Measurements from ENCODE around the gene KLK1. TPM values are rescaled to one million over a fixed set of nuclear protein-coding genes. Genes with fewer than 3 reads are reported as not detected.
"Not testable (repeated sequence)": the region's sequence is repeated elsewhere in the genome, so short reads cannot be mapped to it uniquely, and the experiment has no call there.

KLK1 gene
- total RNA-seq, 1 donor: not detected

GRCh38 chr19:50777261-50777660, 46.3 kb downstream of the KLK1 start:
- H3K4me3 ChIP-seq (ENCODE audit: low read length): no peak overlapping the region
- peaks cover 52% of the 10 kb centered on the region for H3K27me3 ChIP-seq (ENCODE audit: insufficient read depth, low read length)
- no peaks in the 10 kb centered on the region for H3K4me1 ChIP-seq (ENCODE audit: insufficient read depth, low read length)
- H3K9me3 ChIP-seq (ENCODE audit: low read depth, low read length): no peaks in the 10 kb centered on the region

GRCh38 chr19:50776131-50776530, 47.5 kb downstream of the KLK1 start:
- no peaks in the 10 kb centered on the region for H3K4me1 ChIP-seq (ENCODE audit: insufficient read depth, low read length)

GRCh38 chr19:50773454-50773853, 50.1 kb downstream of the KLK1 start:
- H3K9me3 ChIP-seq (ENCODE audit: low read depth, low read length); H3K4me3 ChIP-seq (ENCODE audit: low read length); H3K4me1 ChIP-seq (ENCODE audit: insufficient read depth, low read length): not testable (repeated sequence)
- H3K27me3 ChIP-seq (ENCODE audit: insufficient read depth, low read length): peaks cover 26% of the 10 kb centered on the region

More at GRCh38 chr19:50776131-50776530, 47.5 kb downstream of the KLK1 start:
- Histone ChIP-seq H3K27me3 (ENCODE audit: insufficient read depth, low read length) (peaks cover 51% of the 10 kb centered on the region), H3K9me3 (ENCODE audit: low read depth, low read length) (no peaks in the 10 kb centered on the region), H3K4me3 (ENCODE audit: low read length) (no peak overlapping the region)

GRCh38 chr19:50772912-50773311, 50.7 kb downstream of the KLK1 start:
- peaks cover 21% of the 10 kb centered on the region for H3K27me3 ChIP-seq (ENCODE audit: insufficient read depth, low read length)
- not testable (repeated sequence) for H3K9me3 ChIP-seq (ENCODE audit: low read depth, low read length); H3K4me3 ChIP-seq (ENCODE audit: low read length); H3K4me1 ChIP-seq (ENCODE audit: insufficient read depth, low read length)

GRCh38 chr19:50772476-50772875, 51.1 kb downstream of the KLK1 start:
- no peaks in the 10 kb centered on the region for H3K4me1 ChIP-seq (ENCODE audit: insufficient read depth, low read length)
- H3K9me3 ChIP-seq (ENCODE audit: low read depth, low read length): no peaks in the 10 kb centered on the region
- H3K27me3 ChIP-seq (ENCODE audit: insufficient read depth, low read length): peaks cover 16% of the 10 kb centered on the region
- H3K4me3 ChIP-seq (ENCODE audit: low read length): no peak overlapping the region

GRCh38 chr19:50770888-50771287, 52.7 kb downstream of the KLK1 start:
- Histone ChIP-seq H3K9me3 (ENCODE audit: low read depth, low read length) (no peaks in the 10 kb centered on the region), H3K27me3 (ENCODE audit: insufficient read depth, low read length) (peaks cover 3% of the 10 kb centered on the region), H3K4me3 (ENCODE audit: low read length) (no peak overlapping the region), H3K4me1 (ENCODE audit: insufficient read depth, low read length) (no peaks in the 10 kb centered on the region)

- not testable (repeated sequence) for H3K4me3 ChIP-seq (ENCODE audit: low read length); H3K27me3 ChIP-seq (ENCODE audit: insufficient read depth, low read length); H3K9me3 ChIP-seq (ENCODE audit: low read depth, low read length); H3K4me1 ChIP-seq (ENCODE audit: insufficient read depth, low read length)
Observed at GRCh38 chr19:50770164-50770563, 53.4 kb downstream of the KLK1 start, which contains the start of gene GPR32. TSS of gene GPR32 (plus strand) at chr19:50770464. CDS start at chr19:50770601, 137 bp downstream.

Other genes with a start within 250 kb of the KLK1 start
- gene SYT3, start 183.9 kb downstream of the KLK1 start, total RNA-seq: not detected
- gene C19orf81, start 174.3 kb downstream of the KLK1 start, total RNA-seq: not detected
- 0.21 TPM for gene SHANK1, start 104.0 kb downstream of the KLK1 start, total RNA-seq
- 3.8 TPM for gene CLEC11A, start 100.4 kb downstream of the KLK1 start, total RNA-seq
- gene GPR32, start 53.3 kb downstream of the KLK1 start, total RNA-seq: not detected
- gene ACP4, start 33.4 kb downstream of the KLK1 start, total RNA-seq: not detected
- not detected for gene KLK15, start 9.8 kb upstream of the KLK1 start, total RNA-seq
- 0.31 TPM for gene KLK3, start 31.1 kb upstream of the KLK1 start, total RNA-seq
- 0.31 TPM for gene KLK2, start 49.7 kb upstream of the KLK1 start, total RNA-seq
- gene KLK4, start 87.6 kb upstream of the KLK1 start, total RNA-seq: 0.21 TPM
- not detected for gene KLK5, start 129.3 kb upstream of the KLK1 start, total RNA-seq
- gene KLK6, start 145.8 kb upstream of the KLK1 start, total RNA-seq: not detected
- not detected for gene KLK7, start 160.1 kb upstream of the KLK1 start, total RNA-seq
- not detected for gene KLK8, start 177.8 kb upstream of the KLK1 start, total RNA-seq
- gene KLK10, start 195.9 kb upstream of the KLK1 start, total RNA-seq: not detected
- gene KLK11, start 202.8 kb upstream of the KLK1 start, total RNA-seq: not detected
- not detected for gene KLK12, start 211.2 kb upstream of the KLK1 start, total RNA-seq
- not detected for gene KLK13, start 241.3 kb upstream of the KLK1 start, total RNA-seq

Measured in mononuclear cell (primary cell).